HTERT RPE-1 (cell line): ENCODE data around the gene GRIN2A.

Experiments
- in situ Hi-C: fragments of 300-500 bp; cut with MboI; formaldehyde crosslinking; loops from 4 replicates; pipeline ENCODE4 v1.14.3; 2020; ENCODE audit warnings: low sequenced_read_pairs

Gene GRIN2A

DNA sequence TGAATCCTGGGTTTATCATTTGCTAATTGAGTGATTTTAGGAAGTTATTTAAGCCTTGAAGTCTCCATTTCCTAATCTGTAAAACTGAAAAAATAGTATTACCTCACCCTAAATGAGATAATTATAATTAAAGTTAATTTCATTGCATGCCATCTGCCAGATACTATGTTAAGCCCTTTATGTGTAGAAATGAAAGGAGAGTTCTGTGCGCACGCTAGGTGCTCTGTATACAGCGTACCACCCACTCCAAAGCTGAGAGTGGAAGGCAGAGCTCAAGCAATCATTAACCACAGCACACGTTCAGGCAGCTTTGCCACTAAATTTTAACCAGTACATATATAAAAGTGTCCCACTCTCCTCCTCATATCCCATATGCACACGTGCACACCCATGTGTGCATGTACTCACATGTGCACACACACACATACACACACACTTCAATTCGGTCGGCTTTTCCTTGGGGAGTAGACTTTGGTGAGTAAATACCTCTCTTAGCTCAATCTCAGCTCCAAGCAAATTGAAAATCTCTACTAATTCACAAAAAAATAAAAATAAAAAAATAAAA lies 204.8 kb downstream of the GRIN2A start:
- in situ Hi-C loops: no loop called here

DNA sequence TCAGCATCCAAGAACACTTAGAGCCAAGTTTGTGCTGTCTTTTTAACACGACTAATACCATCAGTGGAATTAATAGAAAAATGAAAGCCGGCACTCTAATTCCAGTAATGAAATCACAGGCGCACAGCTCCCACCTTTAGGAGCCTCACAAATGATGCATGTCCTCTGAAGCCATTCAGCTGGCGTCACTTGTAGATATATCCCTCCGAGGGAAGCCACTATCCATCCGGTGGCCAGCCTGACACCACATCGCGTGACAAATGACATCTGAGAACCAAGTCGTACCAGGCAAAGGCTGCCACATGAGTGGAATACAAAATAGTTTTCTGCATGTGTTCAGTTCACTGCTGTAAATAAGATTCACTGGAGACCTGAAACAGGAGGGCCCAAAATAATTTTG lies 205.6 kb downstream of the GRIN2A start:
- in situ Hi-C loops: no loop called here

DNA sequence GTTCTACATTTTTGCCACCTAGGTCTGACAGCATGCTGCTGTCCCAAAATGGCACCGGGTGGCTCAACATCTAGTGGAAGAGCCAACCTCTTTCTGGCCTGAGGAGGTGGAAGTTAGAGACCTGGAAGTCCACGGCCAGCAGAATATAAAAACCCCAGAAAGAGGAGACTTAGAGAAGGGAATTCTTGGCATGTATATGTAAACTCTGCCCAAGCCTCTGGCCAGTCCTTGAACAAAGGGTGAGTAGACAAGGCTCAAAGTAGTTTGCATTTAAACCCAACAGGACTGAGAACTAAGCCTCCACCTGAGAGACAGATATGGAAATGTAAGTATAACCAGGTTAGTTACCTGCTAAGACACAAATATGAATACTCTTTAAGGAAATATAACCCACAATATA lies 210.3 kb downstream of the GRIN2A start:
- in situ Hi-C loops: no loop called here

DNA sequence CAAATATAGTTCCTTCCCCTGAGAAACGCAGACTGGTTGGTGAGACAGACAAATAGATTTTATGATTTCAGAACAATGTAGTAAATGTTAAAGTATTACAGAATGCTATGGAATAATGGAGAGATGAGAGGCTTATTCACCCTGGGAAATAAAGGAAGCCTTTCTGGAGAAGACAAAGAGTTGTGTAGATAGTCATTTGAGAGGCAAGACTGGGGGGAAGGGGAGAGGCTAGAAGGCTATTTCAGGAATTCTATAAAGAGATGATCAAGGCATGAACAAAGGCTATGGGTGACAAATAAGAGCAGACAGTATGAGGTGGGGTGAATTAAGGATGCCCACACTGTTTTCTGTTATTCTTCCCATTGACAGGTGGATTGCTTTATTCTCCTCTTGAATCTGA lies 211.4 kb downstream of the GRIN2A start:
- in situ Hi-C loops: no loop called here

DNA sequence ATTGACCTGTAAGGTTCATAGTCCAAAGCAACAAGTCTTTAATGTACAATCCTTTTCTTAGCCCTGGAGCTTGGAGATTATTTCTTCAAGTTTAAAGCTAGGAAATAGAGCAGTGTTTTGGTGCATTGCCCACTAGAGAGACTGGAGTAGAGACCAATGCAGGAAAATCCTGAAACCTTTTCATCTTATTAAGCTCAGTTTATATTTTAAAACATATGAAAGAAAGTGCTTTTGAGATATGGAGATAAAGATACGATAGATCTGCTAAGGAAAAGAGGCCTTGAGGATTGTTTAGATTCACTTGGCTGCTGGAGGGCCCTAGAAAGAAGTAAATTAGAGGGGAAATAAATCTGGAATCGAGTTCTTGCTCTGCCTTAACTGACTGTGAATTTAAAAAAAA lies 212.0 kb downstream of the GRIN2A start:
- in situ Hi-C loops: no loop called here

DNA sequence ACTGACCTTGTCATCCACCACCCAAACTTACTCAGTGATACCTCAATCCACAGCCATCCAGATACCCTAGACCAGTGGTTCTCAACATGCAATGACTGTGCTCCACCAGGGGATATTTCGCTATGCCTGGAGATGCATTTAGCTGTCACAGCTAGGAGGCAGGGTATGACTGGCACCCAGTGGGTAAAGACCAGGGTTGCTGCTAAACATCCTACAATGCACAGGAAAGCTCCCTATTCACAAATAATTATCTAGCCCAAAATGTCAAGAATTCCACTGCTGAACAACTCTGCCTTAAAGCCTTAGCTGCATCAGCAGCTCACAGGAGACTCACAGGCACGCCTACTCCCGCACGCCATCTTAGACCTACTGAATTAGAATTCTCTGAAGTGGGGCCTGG lies 212.6 kb downstream of the GRIN2A start:
- in situ Hi-C loops: no loop called here

DNA sequence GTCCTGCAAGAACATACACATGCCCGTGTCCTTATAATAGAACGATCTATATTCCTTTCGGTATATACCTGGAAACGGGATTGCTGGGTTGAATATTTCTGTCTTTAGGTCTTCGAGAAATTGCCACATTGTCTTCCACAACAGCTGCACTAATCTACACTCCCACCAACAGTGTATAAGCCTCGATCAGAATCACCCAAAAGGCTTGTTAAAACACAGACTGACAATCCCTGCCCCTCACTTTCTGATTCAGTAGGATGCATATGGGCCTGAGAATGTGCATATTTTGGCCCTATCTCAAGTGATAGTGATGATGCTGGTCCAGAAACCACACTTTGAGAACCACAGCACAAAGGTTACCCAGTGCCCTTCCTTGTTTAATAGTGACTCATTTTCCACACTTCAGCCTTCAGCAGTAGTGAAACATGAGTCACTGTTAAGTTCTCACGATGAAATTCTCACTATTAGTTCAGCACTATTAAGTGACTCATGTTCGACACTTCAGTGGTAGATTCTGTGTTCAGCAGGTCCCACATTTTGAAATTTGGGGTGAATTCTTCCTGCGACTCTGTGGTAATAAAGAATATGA lies 215.6 kb downstream of the GRIN2A start:
- in situ Hi-C loops: no loop called here

DNA sequence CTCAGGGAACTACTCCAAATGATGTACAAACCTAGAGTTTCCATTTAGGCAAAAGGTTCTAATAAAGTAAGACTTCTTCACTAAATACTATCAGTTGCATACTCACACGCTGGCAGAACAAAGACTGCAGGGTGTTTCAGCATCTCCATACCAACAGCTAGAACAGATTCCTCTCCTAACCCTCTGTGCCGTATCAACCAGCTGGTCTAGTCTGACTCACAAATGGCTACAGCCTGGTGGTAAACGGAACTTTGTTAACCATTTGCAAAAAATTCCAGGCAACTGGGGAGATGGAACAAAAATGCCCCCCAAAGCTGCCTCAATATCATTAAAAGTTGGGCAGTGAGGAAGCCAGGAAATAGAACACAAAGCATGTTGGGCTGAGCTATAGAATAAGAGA lies 217.1 kb downstream of the GRIN2A start:
- in situ Hi-C loops: no loop called here

DNA sequence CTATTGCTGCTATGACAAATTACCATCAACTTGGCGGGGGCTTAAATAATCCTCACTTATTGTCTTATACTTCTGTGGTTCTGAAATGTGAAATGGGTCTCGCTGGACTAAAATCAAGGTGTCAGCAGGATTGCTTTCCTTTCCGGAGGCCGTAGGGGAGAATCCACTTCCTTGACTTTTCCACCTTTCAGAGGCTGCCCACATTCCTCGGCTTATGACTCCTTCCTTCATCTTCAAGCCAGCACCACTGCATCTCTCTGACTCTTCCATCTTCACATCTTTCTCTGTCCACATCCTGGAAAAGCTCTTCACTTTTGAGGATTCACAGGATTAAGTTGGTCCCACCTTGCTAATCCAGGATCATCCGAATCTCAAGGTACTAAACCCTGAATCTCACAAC lies 217.8 kb downstream of the GRIN2A start:
- in situ Hi-C loops: no loop called here

DNA sequence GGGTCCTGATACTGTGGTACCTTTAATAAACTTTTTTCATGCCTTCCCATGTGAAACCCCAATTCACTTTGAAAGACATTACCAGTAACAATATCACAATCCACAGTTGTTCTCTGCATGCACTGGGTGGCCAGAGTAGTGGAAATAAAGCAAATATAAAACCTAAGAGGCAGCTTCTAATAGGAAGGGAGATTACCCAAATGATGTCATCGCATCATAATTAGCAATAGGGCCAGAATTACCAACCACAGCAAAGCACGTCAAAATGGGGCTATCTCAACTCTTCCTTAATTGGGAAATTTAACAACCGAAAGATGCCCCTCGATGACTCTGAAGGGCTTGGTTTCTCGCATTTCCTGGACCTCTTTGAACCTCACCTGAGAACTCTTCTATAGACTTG lies 224.8 kb downstream of the GRIN2A start:
- in situ Hi-C loops: no loop called here

DNA sequence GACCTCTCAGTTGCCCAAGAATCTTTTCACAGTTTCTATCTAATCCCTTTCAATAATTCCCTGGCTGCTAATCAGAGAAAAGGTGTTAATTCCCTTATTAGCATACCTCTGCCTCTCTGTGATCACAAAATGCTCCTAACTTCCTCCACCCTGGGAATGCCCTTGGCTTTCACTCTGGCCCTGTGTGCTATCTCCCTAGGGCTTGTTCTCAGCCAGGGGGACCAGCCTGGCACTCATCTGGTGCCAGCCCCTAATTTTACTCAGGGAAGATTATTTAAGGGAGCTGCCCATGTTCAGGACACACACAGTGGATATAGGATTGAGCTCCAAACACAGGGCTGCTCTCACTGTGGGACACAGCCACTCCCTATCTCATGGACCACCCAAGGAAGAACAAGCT lies 225.2 kb downstream of the GRIN2A start:
- in situ Hi-C loops: no loop called here

DNA sequence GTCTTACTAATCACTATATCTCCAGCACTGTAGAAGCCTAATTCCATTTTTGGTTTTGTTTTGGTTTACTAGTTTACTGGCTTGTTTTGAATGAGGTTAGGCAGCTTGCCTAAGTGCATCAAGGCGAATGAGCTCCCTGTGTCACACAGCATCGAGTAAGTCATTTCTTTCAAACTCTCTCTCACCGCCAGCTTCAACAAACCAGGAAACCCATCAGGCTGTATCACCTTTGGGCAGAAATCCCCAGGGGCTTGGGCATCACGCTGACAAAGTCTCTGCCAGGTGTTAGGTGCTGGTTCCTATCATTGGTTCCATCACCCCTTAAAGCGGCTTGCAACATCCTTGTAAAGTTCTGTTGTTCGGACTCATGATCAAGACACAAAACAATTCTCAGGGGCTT lies 226.6 kb downstream of the GRIN2A start:
- in situ Hi-C loops: no loop called here

DNA sequence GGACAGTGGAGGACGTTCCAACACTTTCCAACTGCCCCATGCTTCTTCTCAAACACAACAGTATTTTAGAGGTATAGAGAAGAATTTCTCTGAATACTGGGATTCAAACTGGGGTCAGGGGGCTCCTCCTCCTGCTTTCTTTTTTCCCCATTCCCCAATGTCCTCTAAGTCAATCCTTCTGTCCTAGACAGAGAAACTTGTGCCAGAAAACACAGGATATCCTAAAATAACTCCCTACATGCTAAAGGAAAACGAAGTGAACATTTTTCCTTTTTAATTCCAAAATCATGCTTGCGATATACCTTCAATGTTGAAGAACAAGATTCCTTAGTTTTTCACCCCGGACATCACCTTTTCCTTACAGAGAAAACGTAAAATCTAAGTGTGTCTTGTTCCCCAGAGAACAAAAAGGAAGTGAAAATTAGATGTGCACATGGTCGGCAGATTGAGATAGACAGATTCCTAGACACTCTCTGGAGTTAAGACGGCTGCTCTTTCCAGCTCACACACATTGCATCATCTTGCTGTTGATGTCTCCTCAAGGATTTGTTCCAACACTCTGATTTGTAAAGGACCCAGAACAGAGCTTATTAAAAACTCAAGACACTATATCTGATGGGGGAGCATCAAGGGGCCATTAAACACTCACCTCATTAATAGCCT lies 228.2 kb downstream of the GRIN2A start:
- in situ Hi-C loops: no loop called here

DNA sequence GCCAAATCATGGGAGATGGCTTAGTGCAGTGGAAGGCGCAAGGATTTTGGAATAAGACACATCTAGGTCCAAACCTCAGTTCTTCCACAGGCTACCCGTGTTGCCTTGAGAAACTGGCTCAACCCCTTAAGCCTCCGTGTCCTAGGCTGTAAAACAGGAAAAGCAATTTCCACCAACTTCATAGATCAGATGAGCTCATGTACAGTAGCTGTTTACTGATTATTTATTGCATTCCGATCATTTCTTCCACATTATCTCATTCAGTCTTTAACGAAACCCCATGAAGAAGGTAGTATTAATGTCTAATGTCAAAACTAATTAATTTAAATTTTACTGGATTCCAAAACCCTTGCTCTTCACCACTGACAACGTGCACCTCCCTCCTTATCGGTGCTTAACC lies 231.6 kb downstream of the GRIN2A start:
- in situ Hi-C loops: no loop called here

DNA sequence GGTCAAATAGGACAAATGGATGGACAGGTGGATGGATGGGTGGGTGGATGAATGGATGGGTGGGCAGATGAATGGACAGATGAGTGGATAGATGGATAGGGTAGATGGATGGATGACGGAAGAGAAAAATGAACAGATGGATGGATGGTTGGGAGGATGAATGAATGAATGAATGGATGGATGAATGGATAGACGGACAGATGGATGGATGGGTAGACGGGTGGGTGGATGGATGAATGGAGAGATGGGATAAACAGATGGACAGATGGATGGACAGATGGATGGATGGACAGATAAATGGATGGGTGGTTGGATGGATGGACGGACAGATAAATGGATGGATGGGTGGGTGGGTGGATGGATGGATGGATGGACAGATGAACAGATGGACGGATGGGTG lies 232.8 kb downstream of the GRIN2A start:
- in situ Hi-C loops: no loop called here

DNA sequence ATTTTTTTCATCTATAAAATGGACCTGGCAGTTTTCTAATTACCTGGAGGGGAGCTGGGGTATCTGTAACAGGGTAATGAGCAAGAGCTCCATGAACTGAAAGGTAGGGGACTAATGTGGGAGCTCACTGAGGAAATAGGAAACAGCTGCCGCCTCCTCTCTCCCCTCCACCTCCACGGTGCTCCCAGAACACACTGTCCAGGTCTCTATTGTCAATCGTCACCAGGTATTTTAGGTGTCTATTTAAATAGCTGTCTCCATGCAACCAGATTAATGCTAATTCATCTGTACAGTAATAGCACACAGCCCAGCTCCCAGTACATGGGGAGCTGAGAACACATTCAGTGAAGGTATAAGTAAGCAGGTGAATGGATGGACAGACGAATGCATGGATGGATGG lies 233.3 kb downstream of the GRIN2A start:
- in situ Hi-C loops: no loop called here

DNA sequence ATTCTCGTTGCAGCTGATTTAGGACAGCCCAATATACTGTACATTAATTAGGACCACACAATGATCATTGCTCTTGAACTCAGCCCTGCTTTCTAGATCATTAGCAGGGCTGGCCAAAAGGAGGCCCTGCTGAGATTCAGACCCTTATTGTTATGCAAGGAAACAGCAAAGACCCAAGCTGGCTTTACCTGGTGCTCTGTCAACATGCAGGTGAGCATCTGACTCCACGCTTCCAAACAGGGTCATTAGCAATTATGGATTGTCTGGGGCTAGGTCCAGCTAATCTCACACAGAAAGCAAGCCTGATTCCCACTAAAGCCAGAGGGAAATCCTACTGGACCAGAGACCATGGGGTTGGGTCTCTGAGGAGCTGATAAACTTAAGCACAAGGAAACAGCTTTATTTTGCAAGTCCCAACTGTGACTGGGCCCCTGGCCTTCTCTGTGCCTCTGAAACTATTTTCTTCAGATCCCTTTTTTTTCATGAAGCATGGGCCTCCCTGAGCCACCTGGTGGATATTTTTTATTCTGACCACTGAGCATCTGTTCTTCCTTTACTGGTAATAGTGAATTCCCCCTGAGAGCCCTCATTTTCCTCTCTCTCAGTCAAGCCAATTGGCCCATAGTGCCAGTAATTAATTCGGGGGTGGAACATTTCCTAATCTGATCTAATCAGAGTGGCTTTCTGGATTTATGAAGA lies 236.1 kb downstream of the GRIN2A start:
- in situ Hi-C loops: no loop called here

DNA sequence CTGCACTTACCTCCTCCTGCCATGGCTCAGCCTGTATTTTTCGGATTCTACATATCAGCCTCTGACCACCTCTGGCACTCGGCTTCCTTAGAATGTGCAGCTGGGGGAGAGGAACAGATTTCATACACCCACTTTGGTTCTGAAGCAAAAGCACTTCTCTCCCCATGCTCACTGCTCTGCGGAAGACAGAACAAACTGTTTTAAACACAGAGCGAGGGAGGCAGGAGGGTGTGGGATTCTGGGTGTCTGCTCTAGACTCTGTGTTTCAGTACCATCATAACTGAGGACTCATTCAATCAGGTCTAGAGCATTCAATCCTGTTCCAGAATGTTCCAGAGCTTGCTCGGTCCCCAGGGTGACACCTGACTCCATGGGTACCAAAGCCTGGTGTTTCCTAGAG lies 239.1 kb downstream of the GRIN2A start:
- in situ Hi-C loops: no loop called here

DNA sequence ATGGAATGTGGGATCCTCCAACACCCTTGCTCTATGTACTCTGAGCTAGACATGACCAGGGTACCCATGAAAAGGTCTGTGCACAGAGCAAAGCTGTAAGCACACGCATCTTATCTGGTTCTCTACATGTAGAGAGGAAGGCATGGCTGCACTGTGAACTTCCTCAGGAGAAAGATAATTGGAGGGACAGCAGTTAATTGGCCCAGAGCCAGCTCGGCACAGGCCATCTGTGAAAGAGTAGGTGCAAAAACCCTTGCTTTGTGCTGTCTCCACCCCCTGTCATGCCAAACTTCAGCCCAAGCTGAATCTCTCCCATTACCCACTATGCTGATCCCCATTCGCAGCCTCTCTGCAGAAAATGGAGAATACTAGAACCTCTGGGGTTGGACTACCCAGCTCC lies 241.0 kb downstream of the GRIN2A start:
- in situ Hi-C loops: no loop called here

DNA sequence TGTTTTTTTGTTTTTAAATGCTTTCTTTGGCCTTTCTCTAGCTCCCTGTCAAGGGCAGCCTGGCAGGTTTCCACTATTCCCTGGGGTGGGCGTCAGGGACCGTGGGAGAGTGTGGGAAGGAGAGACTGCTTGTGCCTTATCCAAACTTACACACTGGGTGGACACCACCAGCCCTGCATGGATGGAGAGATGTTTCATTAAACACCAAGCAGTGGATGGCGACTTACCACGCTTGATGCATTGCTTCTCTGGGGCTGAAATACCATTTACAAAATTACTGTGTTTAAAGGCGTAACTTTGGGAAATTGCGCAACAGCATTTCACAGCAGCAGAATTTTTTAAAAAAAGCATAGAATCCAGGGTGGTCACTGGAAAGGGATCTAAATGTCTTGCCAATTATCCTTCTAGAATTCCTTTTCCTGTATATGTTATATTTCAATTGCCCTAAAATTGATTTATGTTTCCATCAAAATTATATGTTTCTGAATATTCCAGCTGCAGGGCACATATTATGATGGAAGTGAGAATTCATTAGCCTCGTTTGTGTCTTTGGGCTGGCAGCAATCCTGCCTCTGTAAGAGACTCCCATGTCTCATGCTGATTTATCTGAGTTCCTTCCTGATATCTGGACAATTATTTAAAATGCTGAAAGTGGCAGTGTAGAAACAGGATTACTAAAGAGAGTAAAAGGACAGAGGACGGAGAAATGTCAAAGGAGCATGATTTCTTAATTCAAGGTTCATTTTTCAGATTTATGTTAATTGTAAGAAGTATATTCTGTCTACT lies 247.3 kb downstream of the GRIN2A start:
- in situ Hi-C loops: no loop called here

DNA sequence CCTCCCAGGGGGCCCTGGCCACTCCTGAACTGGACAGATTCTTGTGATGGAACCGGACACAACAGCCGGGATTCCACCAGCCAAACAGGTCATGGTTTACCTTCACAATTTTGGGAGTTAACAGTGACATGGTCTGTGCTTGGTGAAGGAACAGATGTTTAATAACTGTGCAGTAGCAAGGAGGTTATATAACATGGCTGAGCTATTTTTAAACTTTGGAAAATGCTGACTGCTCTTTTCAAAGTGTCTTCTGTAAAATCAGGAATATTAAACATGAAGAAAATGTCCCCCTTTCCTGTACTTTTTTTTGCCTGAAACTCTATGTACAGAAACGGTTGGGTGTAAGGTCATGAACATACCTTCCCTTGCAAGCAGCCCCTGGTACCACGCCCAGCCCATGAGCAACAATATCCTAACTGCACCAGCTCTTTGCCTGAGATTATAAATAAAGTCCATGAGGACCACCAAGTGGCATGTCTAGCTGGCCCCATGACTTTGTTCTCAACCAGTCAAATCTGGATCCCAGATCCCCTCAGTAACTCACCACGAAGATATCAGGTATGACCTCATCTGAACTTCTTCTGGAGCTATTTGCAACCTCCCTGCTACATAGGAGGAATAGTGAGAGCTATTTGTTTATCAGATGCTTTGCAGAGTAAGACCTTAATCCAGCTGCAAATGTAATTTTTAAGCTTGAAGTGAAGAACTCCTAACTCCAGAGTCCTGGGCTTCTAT lies 249.1 kb downstream of the GRIN2A start:
- in situ Hi-C loops: no loop called here
